ENCODE measurements around the gene VGF. TPM values are rescaled to one million over a fixed set of nuclear protein-coding genes. Genes with fewer than 3 reads are reported as not detected.
"Not testable (repeated sequence)": the region's sequence is repeated elsewhere in the genome, so short reads cannot be mapped to it uniquely, and the experiment has no call there.

The VGF gene
- total RNA-seq, 1 donor from 2014 or later: 0.11 TPM

DNA sequence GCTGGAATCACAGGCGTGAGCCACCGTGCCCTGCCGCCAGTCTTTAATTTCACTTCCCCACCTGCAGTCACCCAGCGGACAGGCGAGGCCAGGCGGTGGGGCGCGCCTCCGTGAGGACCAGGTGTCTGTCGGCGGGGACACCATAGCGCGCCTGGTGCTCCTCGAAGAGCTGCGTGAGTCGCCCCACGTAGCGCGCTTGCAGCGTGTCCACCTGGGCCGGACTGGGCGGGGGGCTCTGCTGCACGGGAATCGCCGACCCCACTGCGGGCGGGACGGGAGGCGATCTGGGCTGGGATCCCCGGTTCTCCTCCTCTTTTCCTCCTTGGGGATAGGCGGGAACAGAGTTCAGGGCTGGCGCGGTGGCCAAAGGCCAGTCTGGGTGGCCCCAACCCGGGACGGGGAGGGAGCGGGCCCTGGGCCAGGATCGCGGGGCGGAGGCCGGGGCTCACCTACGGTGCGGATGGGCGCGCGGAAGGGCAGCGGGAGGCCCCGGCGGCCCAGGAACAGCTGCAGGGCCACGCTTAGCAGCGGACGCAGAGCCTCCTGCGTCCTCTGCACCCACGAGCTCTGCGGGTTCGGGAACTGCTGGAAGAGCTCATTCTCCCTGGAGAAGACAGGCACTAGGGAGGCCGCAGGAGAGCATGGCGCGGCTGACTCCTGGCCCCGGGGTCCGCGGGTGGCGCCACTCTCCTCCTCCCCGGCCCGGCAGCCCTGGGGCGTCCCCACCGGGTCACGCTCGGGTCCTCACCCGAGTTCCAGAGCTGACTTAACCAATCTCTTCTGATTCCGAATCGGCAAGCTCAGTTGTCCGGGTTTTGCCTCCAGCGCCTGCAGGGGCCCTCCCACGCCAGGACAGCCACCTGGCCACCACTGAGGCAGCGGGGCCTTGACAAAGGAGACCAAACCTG, 36.6 kb upstream of the VGF start:
- ATAC-seq (ENCODE audit: low read depth): peak; percentile 74
- intact Hi-C loops (cut with micrococcal nuclease): no loop called here
- Mint-ChIP-seq H3K4me1 (peaks cover 22% of the 10 kb centered on the region), H3K36me3 (ENCODE audit: low read depth) (peaks cover 6% of the 10 kb centered on the region), H3K9me3 (no peaks in the 10 kb centered on the region), H3K27me3 (peaks cover 21% of the 10 kb centered on the region), H3K4me3 (peak overlapping the region; percentile 38), H3K27ac (no peak overlapping the region)
- POLR2A ChIA-PET: interaction anchor here (0.7 kb wide), 1 partner anchor 15 kb away, joined by 4 read pairs; the partner anchor contains the start of gene PLOD3
- TF ChIP-seq, protein P1, sequence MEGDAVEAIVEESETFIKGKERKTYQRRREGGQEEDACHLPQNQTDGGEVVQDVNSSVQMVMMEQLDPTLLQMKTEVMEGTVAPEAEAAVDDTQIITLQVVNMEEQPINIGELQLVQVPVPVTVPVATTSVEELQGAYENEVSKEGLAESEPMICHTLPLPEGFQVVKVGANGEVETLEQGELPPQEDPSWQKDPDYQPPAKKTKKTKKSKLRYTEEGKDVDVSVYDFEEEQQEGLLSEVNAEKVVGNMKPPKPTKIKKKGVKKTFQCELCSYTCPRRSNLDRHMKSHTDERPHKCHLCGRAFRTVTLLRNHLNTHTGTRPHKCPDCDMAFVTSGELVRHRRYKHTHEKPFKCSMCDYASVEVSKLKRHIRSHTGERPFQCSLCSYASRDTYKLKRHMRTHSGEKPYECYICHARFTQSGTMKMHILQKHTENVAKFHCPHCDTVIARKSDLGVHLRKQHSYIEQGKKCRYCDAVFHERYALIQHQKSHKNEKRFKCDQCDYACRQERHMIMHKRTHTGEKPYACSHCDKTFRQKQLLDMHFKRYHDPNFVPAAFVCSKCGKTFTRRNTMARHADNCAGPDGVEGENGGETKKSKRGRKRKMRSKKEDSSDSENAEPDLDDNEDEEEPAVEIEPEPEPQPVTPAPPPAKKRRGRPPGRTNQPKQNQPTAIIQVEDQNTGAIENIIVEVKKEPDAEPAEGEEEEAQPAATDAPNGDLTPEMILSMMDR (IDR thresholded peaks at IDR 0.05): no peak
- CTCF ChIA-PET: interaction anchor here (1.2 to 2.0 kb wide), 2 partner anchors 9 to 81 kb away, joined by 3 to 5 read pairs; no protein-coding TSS in a partner anchor
- peak; percentile 22 for DNase-seq

GRCh38 chr7:101200862-101201599, 35.7 kb upstream of the VGF start, which contains the start of gene MOGAT3:
TSS of gene MOGAT3 (minus strand) at chr7:101201036. CDS start at chr7:101200854, 182 bp downstream.
- Mint-ChIP-seq H3K9me3 (no peaks in the 10 kb centered on the region), H3K4me3 (peak within 1 kb of the TSS; percentile 38), H3K4me1 (peaks cover 22% of the 10 kb centered on the region), H3K27me3 (peaks cover 21% of the 10 kb centered on the region), H3K27ac (no peak within 1 kb of the TSS), H3K36me3 (ENCODE audit: low read depth) (peaks cover 3% of the 10 kb centered on the region)
- ChIA-PET CTCF (interaction anchor here (2.0 kb wide), 1 partner anchor 8 kb away, joined by 5 read pairs; no protein-coding TSS in a partner anchor), POLR2A (no interaction called here)
- intact Hi-C loops (cut with micrococcal nuclease): no loop called here
- DNase-seq: no peak
- no peak for ATAC-seq (ENCODE audit: low read depth)
- TF ChIP-seq, protein P1 (IDR thresholded peaks at IDR 0.05): no peak

GRCh38 chr7:101200504-101200861, 35.1 kb upstream of the VGF start:
- no peaks in the 10 kb centered on the region for H3K9me3 Mint-ChIP-seq
- CTCF ChIA-PET: no interaction called here
- H3K4me1 Mint-ChIP-seq: peaks cover 22% of the 10 kb centered on the region
- H3K36me3 Mint-ChIP-seq (ENCODE audit: low read depth): no peaks in the 10 kb centered on the region
- POLR2A ChIA-PET: interaction anchor here (0.6 kb wide), 1 partner anchor 125 kb away, joined by 8 read pairs; no protein-coding TSS in a partner anchor
- intact Hi-C loops (cut with micrococcal nuclease): no loop called here
- H3K27ac Mint-ChIP-seq: no peak overlapping the region
- DNase-seq: no peak
- peaks cover 21% of the 10 kb centered on the region for H3K27me3 Mint-ChIP-seq
- no peak overlapping the region for H3K4me3 Mint-ChIP-seq
- TF ChIP-seq, protein P1 (IDR thresholded peaks at IDR 0.05): no peak
- ATAC-seq (ENCODE audit: low read depth): no peak

DNA sequence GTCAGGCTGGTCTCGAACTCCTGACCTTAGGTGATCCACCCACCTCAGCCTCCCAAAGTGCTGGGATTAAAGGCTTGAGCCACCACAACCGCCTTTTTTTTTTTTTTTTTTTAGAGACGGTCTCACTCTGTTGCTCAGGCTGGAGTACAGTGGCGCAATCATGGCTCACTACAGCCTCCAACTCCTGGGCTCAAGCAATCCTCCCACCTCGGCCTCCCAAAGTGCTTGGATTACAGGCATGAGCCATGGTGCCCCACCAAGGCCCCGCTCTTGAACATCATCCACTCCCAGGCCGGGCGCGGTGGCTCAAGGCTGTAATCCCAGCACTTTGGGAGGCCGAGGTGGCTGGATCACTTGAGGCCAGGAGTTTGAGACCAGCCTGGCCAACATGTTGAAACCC, 34.2 kb upstream of the VGF start:
- ATAC-seq (ENCODE audit: low read depth); H3K36me3 Mint-ChIP-seq (ENCODE audit: low read depth); intact Hi-C loops (cut with micrococcal nuclease); CTCF ChIA-PET; H3K27ac Mint-ChIP-seq; H3K4me3 Mint-ChIP-seq; DNase-seq; POLR2A ChIA-PET; H3K9me3 Mint-ChIP-seq: not testable (repeated sequence)
- Mint-ChIP-seq H3K27me3 (peaks cover 21% of the 10 kb centered on the region), H3K4me1 (peaks cover 22% of the 10 kb centered on the region)

DNA sequence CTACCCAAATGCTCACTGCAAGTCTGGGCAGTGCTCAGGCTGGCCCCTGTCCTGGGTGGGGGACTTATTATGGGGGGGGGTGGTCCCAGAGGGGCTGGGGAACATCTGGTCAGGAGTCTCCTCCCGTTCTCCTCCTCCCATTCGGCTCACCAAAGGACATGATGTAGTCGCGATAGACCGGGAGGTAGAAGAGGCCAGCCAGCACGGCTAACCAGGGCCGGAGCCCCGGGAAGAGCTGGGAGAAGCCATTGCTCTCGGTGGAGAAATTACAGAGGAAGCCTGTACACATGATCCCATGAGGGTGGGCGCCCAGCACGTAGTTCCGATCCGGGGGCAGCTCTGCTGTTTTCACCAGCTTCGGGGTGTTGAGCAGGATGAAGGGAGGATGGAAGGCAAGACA, 33.1 kb upstream of the VGF start:
- Mint-ChIP-seq H3K27ac (no peak overlapping the region), H3K27me3 (peaks cover 21% of the 10 kb centered on the region), H3K4me1 (peaks cover 16% of the 10 kb centered on the region), H3K9me3 (no peaks in the 10 kb centered on the region), H3K36me3 (ENCODE audit: low read depth) (no peaks in the 10 kb centered on the region), H3K4me3 (no peak overlapping the region)
- ATAC-seq (ENCODE audit: low read depth) (no peak), DNase-seq (no peak)
- ChIA-PET CTCF (no interaction called here), POLR2A (no interaction called here)
- TF ChIP-seq, protein P1 (IDR thresholded peaks at IDR 0.05): no peak
- intact Hi-C loops (cut with micrococcal nuclease): no loop called here
